ENCODE measurements around the gene FYN.

FYN gene

GRCh38 chr6:111747829-111748228 lies 125.4 kb downstream of the FYN start:
- DNase-seq (ENCODE audit: low read depth): no peak

GRCh38 chr6:111747396-111747795 lies 125.9 kb downstream of the FYN start:
- DNase-seq (ENCODE audit: low read depth): no peak

GRCh38 chr6:111746983-111747382 lies 126.3 kb downstream of the FYN start:
- DNase-seq (ENCODE audit: low read depth): no peak

GRCh38 chr6:111745636-111746035 lies 127.6 kb downstream of the FYN start:
- no peak for DNase-seq (ENCODE audit: low read depth)

GRCh38 chr6:111745186-111745585 lies 128.1 kb downstream of the FYN start:
- DNase-seq (ENCODE audit: low read depth): no peak

- DNase-seq (ENCODE audit: low read depth): no peak
Measured at GRCh38 chr6:111743862-111744692, 129.2 kb downstream of the FYN start.

GRCh38 chr6:111743360-111743759 lies 129.9 kb downstream of the FYN start:
- no peak for DNase-seq (ENCODE audit: low read depth)

GRCh38 chr6:111741177-111741952 lies 131.9 kb downstream of the FYN start:
- DNase-seq (ENCODE audit: low read depth): no peak

- DNase-seq (ENCODE audit: low read depth): no peak
Measured at GRCh38 chr6:111740506-111740905, 132.7 kb downstream of the FYN start.

- DNase-seq (ENCODE audit: low read depth): no peak
Measured at GRCh38 chr6:111739257-111739696, 134.0 kb downstream of the FYN start.

- DNase-seq (ENCODE audit: low read depth): no peak
Measured at GRCh38 chr6:111738631-111739030, 134.6 kb downstream of the FYN start.

GRCh38 chr6:111738156-111738555 lies 135.1 kb downstream of the FYN start:
- DNase-seq (ENCODE audit: low read depth): no peak

GRCh38 chr6:111737065-111737521 lies 136.2 kb downstream of the FYN start:
- peak; percentile 47 for DNase-seq (ENCODE audit: low read depth)

- no peak for DNase-seq (ENCODE audit: low read depth)
Measured at GRCh38 chr6:111736005-111736608, 137.1 kb downstream of the FYN start.

GRCh38 chr6:111734068-111735061 lies 138.9 kb downstream of the FYN start:
- no peak for DNase-seq (ENCODE audit: low read depth)

GRCh38 chr6:111732390-111732789 lies 140.9 kb downstream of the FYN start:
- no peak for DNase-seq (ENCODE audit: low read depth)

GRCh38 chr6:111731456-111732195 lies 141.6 kb downstream of the FYN start:
- DNase-seq (ENCODE audit: low read depth): no peak

GRCh38 chr6:111730864-111731263 lies 142.4 kb downstream of the FYN start:
- DNase-seq (ENCODE audit: low read depth): no peak

GRCh38 chr6:111727802-111728201 lies 145.4 kb downstream of the FYN start:
- DNase-seq (ENCODE audit: low read depth): no peak

GRCh38 chr6:111727041-111727440 lies 146.2 kb downstream of the FYN start:
- no peak for DNase-seq (ENCODE audit: low read depth)
